H1 (cell line): ENCODE measurements around the gene HS3ST5. TPM values are rescaled to one million over a fixed set of nuclear protein-coding genes. Genes with fewer than 3 reads are reported as not detected.

Experiments used
- FOSL1 ChIP-seq: IDR thresholded peaks from 2 replicates; pipeline ENCODE4 v1.6.1; 2011; ENCODE audit warnings: mild to moderate bottlenecking, low read depth, low read length, moderate library complexity; ENCODE audit not compliant: insufficient read depth
- GABPA ChIP-seq: IDR thresholded peaks from 2 replicates; pipeline ENCODE4 v1.6.1; 2011; ENCODE audit warnings: mild to moderate bottlenecking, low read length, moderate library complexity, borderline replicate concordance; ENCODE audit not compliant: insufficient read depth
- JUN ChIP-seq: IDR thresholded peaks from 2 replicates; pipeline ENCODE4 v1.6.1; 2011; ENCODE audit warnings: low read depth, mild to moderate bottlenecking, improper control_type of control experiment, low read length
- NRF1 ChIP-seq: IDR thresholded peaks from 2 replicates; pipeline ENCODE4 v1.6.1; 2011; ENCODE audit warnings: mild to moderate bottlenecking, low read depth, low read length, improper control_type of control experiment
- POLR2AphosphoS5 ChIP-seq: IDR thresholded peaks from 2 replicates; pipeline ENCODE4 v1.6.1; 2011; ENCODE audit warnings: low read depth, low read length
- SAP30 ChIP-seq: fragments of 300-600 bp; sonication (generic); IDR thresholded peaks from 2 replicates; pipeline ENCODE4 v1.7.1; 2012; ENCODE audit warnings: low read length, moderate library complexity, mild to moderate bottlenecking, inconsistent platforms; ENCODE audit not compliant: insufficient read depth, insufficient replicate concordance
- SIN3A ChIP-seq, 2 experiments: IDR thresholded peaks in 1 of 2; conservative IDR thresholded peaks in 1 of 2; 2 replicates each; pipeline ENCODE4 v1.6.1; 2011 to 2012; ENCODE audit warnings: low read length in 2 of 2, improper control_type of control experiment in 1 of 2, low read depth in 1 of 2, mild to moderate bottlenecking in 1 of 2
- TAF7 ChIP-seq: optimal IDR thresholded peaks from 2 replicates; pipeline ENCODE3; 2011; ENCODE audit warnings: low read depth, mild to moderate bottlenecking, inconsistent platforms, low read length, moderate library complexity, borderline replicate concordance
- YY1 ChIP-seq: IDR thresholded peaks from 2 replicates; pipeline ENCODE4 v1.6.1; 2011; ENCODE audit warnings: low read depth, mild to moderate bottlenecking, low read length
- polyA plus RNA-seq, 7 experiments: library from polyadenylated mRNA; depleted of rRNA in 3 of 7; stranded (reverse) in 5 of 7; unstranded in 2 of 7; fragments of >200 nt in 5 of 7; fragments of 200-250 nt in 2 of 7; gene quantifications; 1 replicate in 5 of 7; 2 replicates in 1 of 7; 4 replicates in 1 of 7; pipeline versions ENCODE4 v1.2.1 to v1.2.3, GENCODE V29; 2011 to 2013; ENCODE audit warnings: missing spikeins in 2 of 7, mixed read lengths in 2 of 7
- total RNA-seq: library from RNA; stranded (reverse); fragmentation: NEBNext Ultra II Directional; extraction: Animal tissue kit (Norgen Biotek cat#: 25700); gene quantifications from 2 replicates; pipeline ENCODE4 v1.2.1, GENCODE V29; 2021
- TF ChIP-seq, protein P1 (sequence below): fragments of 300-600 bp; sonication (generic); IDR thresholded peaks from 2 replicates; pipeline ENCODE4 v1.7.1; 2012; ENCODE audit warnings: low read length, moderate library complexity, mild to moderate bottlenecking, inconsistent platforms; ENCODE audit not compliant: insufficient replicate concordance
- TF ChIP-seq, protein P2 (sequence below): IDR thresholded peaks from 2 replicates; pipeline ENCODE4 v1.6.1; 2012; ENCODE audit warnings: inconsistent platforms

The HS3ST5 gene
- total and polyA plus RNA-seq, 2 of the 8 experiments (the other 6 are each of a cell fraction or from before 2014, with no cell fraction given), result 1.2 to 9.9 TPM

DNA sequence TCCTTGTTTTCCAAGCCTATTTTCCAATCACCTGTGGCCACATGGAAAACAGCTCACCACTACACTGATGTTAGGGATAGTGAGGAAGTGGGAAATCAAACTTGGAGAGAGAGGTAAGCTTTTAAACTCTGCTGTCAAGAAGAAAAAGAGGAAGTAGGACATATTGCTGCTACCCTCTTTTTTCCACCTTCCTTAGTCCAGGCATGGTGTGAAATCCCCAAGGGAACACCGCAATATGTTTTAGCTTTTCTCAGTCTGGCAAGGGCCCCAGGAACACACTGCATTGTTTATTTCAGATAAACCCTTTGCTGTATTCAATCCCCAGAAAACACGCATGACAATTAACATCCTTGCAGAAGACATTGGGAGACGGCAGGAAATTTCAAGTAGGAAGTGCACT, 61.3 kb downstream of the HS3ST5 start (continued):
- TF ChIP-seq, protein P1, sequence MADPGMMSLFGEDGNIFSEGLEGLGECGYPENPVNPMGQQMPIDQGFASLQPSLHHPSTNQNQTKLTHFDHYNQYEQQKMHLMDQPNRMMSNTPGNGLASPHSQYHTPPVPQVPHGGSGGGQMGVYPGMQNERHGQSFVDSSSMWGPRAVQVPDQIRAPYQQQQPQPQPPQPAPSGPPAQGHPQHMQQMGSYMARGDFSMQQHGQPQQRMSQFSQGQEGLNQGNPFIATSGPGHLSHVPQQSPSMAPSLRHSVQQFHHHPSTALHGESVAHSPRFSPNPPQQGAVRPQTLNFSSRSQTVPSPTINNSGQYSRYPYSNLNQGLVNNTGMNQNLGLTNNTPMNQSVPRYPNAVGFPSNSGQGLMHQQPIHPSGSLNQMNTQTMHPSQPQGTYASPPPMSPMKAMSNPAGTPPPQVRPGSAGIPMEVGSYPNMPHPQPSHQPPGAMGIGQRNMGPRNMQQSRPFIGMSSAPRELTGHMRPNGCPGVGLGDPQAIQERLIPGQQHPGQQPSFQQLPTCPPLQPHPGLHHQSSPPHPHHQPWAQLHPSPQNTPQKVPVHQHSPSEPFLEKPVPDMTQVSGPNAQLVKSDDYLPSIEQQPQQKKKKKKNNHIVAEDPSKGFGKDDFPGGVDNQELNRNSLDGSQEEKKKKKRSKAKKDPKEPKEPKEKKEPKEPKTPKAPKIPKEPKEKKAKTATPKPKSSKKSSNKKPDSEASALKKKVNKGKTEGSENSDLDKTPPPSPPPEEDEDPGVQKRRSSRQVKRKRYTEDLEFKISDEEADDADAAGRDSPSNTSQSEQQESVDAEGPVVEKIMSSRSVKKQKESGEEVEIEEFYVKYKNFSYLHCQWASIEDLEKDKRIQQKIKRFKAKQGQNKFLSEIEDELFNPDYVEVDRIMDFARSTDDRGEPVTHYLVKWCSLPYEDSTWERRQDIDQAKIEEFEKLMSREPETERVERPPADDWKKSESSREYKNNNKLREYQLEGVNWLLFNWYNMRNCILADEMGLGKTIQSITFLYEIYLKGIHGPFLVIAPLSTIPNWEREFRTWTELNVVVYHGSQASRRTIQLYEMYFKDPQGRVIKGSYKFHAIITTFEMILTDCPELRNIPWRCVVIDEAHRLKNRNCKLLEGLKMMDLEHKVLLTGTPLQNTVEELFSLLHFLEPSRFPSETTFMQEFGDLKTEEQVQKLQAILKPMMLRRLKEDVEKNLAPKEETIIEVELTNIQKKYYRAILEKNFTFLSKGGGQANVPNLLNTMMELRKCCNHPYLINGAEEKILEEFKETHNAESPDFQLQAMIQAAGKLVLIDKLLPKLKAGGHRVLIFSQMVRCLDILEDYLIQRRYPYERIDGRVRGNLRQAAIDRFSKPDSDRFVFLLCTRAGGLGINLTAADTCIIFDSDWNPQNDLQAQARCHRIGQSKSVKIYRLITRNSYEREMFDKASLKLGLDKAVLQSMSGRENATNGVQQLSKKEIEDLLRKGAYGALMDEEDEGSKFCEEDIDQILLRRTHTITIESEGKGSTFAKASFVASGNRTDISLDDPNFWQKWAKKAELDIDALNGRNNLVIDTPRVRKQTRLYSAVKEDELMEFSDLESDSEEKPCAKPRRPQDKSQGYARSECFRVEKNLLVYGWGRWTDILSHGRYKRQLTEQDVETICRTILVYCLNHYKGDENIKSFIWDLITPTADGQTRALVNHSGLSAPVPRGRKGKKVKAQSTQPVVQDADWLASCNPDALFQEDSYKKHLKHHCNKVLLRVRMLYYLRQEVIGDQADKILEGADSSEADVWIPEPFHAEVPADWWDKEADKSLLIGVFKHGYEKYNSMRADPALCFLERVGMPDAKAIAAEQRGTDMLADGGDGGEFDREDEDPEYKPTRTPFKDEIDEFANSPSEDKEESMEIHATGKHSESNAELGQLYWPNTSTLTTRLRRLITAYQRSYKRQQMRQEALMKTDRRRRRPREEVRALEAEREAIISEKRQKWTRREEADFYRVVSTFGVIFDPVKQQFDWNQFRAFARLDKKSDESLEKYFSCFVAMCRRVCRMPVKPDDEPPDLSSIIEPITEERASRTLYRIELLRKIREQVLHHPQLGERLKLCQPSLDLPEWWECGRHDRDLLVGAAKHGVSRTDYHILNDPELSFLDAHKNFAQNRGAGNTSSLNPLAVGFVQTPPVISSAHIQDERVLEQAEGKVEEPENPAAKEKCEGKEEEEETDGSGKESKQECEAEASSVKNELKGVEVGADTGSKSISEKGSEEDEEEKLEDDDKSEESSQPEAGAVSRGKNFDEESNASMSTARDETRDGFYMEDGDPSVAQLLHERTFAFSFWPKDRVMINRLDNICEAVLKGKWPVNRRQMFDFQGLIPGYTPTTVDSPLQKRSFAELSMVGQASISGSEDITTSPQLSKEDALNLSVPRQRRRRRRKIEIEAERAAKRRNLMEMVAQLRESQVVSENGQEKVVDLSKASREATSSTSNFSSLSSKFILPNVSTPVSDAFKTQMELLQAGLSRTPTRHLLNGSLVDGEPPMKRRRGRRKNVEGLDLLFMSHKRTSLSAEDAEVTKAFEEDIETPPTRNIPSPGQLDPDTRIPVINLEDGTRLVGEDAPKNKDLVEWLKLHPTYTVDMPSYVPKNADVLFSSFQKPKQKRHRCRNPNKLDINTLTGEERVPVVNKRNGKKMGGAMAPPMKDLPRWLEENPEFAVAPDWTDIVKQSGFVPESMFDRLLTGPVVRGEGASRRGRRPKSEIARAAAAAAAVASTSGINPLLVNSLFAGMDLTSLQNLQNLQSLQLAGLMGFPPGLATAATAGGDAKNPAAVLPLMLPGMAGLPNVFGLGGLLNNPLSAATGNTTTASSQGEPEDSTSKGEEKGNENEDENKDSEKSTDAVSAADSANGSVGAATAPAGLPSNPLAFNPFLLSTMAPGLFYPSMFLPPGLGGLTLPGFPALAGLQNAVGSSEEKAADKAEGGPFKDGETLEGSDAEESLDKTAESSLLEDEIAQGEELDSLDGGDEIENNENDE, result no peak
- TF ChIP-seq SIN3A (conservative IDR thresholded peaks at IDR 0.05 in 1 of 2, IDR thresholded peaks at IDR 0.05 in 1 of 2; ENCODE audit: low read depth in 1 of 2, low read length in 2 of 2) (no peak), YY1 (no peak), NRF1 (no peak), JUN (no peak), TAF7 (no peak), SAP30 (no peak), POLR2AphosphoS5 (no peak), GABPA (no peak), FOSL1 (no peak)
- TF ChIP-seq, protein P2, sequence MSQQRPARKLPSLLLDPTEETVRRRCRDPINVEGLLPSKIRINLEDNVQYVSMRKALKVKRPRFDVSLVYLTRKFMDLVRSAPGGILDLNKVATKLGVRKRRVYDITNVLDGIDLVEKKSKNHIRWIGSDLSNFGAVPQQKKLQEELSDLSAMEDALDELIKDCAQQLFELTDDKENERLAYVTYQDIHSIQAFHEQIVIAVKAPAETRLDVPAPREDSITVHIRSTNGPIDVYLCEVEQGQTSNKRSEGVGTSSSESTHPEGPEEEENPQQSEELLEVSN, result no peak
